22Rv1 (cell line): ENCODE data around the gene TIGD7.

Experiments used
- H3K27ac ChIP-seq: fragments of 450-650 bp; 2 replicates; pipeline ENCODE4 v1.5.1; 2017
- ZFX ChIP-seq: fragments of 450-650 bp; IDR thresholded peaks from 2 replicates; pipeline ENCODE4 v1.6.1; 2017; ENCODE audit warnings: antibody characterized with exemption, borderline replicate concordance
- TF ChIP-seq, protein P1 (sequence below): fragments of 450-650 bp; IDR thresholded peaks from 2 replicates; pipeline ENCODE4 v1.5.1; 2017; ENCODE audit warnings: mild to moderate bottlenecking

The TIGD7 gene

GRCh38 chr16:3305109-3306068 is at the start of gene TIGD7, which contains the start of gene ZNF75A:
Gene TIGD7, minus strand, starts transcription at chr16:3305430. Its CDS starts 4,816 bp downstream, at chr16:3300614.
Gene ZNF75A, plus strand, starts transcription at chr16:3305497. Its CDS starts 2,932 bp downstream, at chr16:3308429.
- H3K27ac ChIP-seq, result peak within 1 kb of the TSS; percentile 90
- TF ChIP-seq, protein P1, sequence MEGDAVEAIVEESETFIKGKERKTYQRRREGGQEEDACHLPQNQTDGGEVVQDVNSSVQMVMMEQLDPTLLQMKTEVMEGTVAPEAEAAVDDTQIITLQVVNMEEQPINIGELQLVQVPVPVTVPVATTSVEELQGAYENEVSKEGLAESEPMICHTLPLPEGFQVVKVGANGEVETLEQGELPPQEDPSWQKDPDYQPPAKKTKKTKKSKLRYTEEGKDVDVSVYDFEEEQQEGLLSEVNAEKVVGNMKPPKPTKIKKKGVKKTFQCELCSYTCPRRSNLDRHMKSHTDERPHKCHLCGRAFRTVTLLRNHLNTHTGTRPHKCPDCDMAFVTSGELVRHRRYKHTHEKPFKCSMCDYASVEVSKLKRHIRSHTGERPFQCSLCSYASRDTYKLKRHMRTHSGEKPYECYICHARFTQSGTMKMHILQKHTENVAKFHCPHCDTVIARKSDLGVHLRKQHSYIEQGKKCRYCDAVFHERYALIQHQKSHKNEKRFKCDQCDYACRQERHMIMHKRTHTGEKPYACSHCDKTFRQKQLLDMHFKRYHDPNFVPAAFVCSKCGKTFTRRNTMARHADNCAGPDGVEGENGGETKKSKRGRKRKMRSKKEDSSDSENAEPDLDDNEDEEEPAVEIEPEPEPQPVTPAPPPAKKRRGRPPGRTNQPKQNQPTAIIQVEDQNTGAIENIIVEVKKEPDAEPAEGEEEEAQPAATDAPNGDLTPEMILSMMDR, result 0 out of 2 replicates have a peak, but pooled peaks have one; percentile 22
- no peak for TF ChIP-seq ZFX

DNA sequence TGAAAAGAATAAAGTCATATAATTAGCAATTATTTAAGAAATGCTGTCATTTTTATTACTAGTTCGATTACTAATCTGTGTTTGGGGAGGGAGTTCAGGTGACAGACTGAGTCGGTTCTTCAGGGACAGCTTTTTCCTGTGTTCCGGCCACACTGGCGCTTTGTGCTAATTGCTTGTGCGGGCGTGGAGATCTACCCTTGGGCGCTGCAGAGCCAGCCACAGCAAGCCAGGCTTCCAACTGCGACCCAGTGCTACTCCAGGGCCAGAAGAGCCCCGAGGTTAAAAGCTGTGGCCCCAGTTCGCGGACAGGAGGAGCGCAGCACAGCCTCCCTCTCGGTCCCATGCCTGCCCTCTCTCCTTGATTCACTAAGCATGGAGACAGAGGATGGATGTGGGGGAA is 43.9 kb upstream of the TIGD7 start:
- H3K27ac ChIP-seq, result no peak overlapping the region
- no peak for TF ChIP-seq ZFX
- TF ChIP-seq, protein P1, result no peak

DNA sequence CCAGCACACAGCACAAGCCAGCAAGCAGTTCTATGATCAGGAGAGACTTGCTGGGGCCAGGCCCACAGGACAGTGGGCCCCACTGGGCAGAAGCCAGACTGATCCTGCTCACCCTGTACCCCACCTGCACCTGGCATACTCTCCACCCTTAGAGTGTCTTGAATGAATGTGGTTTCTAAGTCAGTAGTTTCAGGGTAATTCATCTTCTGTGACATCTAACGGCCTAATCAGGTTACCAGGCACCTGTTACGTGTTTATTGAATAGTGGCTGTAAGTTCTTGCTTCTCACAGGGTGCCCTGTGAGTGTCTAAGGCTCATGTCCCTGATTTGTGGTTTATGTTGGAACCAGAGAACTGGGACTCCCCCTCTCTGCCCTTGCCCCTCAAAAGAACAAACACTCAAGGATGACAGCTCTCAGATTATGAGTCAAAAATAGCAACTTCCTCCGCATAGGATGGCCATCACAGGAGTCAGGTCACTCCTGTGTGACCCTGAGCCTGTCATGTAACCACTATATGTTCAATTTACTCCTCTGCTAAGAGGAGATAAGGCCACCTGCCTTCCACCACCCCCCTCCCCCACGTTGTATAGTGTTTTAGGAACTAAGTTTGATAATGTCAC is 43.4 kb upstream of the TIGD7 start:
- no peak overlapping the region for H3K27ac ChIP-seq
- no peak for TF ChIP-seq ZFX

DNA sequence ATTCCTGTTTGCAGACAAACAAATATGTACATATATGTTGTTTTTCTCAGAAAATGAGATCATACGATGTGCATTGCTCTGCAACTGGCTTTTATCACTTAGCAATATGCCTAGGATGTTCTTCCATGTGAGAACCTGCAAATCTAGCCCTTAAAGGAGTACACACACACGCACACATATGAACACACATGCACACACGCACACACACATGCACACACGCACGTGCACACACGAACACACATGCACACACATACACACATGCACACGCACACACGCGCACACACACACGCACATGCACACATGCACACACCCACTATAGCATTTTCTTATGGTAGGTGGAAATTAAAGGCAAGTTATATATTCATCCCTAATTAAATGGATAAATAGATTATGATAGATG is 42.4 kb upstream of the TIGD7 start:
- no peak overlapping the region for H3K27ac ChIP-seq
- TF ChIP-seq ZFX, result no peak
- TF ChIP-seq, protein P1, result no peak

DNA sequence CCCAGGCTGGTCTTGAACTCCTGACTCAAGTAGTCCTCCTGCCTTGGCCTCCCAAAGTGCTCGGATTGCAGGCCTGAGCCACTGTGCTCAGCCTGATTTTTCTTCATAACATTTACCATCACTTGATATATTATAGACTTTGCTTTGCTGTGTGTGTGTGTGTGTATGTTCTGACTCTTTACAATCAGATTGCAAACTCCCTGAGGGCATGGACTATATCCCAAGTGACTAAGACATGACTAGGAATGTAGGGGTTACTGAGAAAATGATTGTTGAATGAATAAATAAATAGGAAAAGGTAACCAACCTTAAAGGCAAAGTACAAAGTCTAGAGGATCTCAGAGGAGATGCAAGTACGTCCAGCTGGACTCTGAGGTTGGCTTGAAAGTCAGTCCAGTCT is 40.8 kb upstream of the TIGD7 start:
- H3K27ac ChIP-seq, result no peak overlapping the region
- TF ChIP-seq ZFX, result no peak
- TF ChIP-seq, protein P1, result no peak

DNA sequence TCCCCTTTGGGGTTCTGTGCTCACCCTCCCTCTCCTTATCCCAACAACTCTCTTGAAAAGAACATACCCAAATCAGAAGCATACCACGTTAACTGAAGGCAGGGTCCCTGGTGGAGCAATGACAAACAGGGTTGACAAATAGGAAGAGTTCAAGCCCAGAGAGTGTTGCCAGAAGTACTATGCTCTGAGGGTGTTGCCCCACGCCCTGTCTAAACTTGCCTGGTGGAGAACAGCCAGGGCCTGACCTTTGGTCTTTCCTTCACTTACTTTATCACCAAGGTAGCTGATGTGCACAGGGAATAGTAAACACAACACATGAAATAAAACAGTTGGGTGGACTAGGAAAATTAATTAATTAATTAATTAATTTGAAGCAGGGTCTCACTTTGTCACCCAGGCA is 23.4 kb upstream of the TIGD7 start:
- TF ChIP-seq, protein P1, result no peak
- no peak for TF ChIP-seq ZFX
- no peak overlapping the region for H3K27ac ChIP-seq

DNA sequence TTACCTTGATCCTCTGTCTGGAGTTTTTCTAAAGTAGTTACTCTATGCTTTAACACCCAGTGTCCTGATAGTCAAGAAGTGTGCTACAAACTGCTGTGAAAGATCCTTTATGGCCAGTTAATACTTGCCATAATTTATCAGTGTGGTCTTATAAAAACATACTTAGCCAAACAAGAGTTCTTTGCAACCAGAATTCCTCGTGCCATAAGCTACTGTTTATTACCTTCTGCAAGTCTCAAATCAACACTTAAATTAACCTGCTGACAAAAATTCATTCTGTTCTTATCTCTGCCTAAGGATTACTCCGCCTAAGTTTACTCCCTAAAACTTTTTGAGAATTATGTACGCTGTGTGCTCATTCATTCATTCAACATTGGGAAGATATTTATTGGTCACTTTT is 22.9 kb upstream of the TIGD7 start:
- no peak overlapping the region for H3K27ac ChIP-seq
- TF ChIP-seq ZFX, result no peak
- TF ChIP-seq, protein P1, result no peak
